PFSK-1 (cell line): Measurements from ENCODE around the gene LCNL1.

Source experiments
- POLR2AphosphoS5 ChIP-seq: IDR thresholded peaks from 2 replicates; pipeline ENCODE4 v1.6.1; 2012; ENCODE audit warnings: low read depth, mild to moderate bottlenecking, control low read depth, low read length, moderate library complexity
- REST ChIP-seq, 2 experiments: IDR thresholded peaks; 2 replicates each; pipeline versions ENCODE4 v1.6.1 to v1.8.0; 2011 to 2012; ENCODE audit warnings: low read depth in 2 of 2, low read length in 2 of 2, control low read depth in 1 of 2, inconsistent platforms in 1 of 2, mild to moderate bottlenecking in 1 of 2, moderate library complexity in 1 of 2; ENCODE audit not compliant: insufficient read depth in 1 of 2
- SIN3A ChIP-seq: IDR thresholded peaks from 2 replicates; pipeline ENCODE4 v1.6.1; 2012; ENCODE audit warnings: mild to moderate bottlenecking, low read length, moderate library complexity, borderline replicate concordance; ENCODE audit not compliant: insufficient read depth
- TAF1 ChIP-seq: IDR thresholded peaks from 2 replicates; pipeline ENCODE4 v1.6.1; 2012; ENCODE audit warnings: low read length, control low read depth, borderline replicate concordance; ENCODE audit not compliant: insufficient read depth

- TF ChIP-seq TAF1 (no peak), REST (IDR thresholded peaks at IDR 0.05; ENCODE audit: insufficient read depth in 1 of 2, low read depth in 2 of 2, low read length in 2 of 2) (no peak), POLR2AphosphoS5 (no peak), SIN3A (no peak)
Observed at GRCh38 chr9:136968333-136969127, 14.3 kb upstream of the LCNL1 start.
